K562 (cell line): Measurements from ENCODE around the gene SH3D21. TPM values are rescaled to one million over a fixed set of nuclear protein-coding genes. Genes with fewer than 3 reads are reported as not detected.

Experiments
- ATAC-seq: fragments of 200-7000 bp; cut with Tn5 transposase; 3 replicates; pipeline ENCODE4 v1.9.1; 2020; ENCODE audit warnings: moderate library complexity
- BruUV-seq: library from RNA; stranded (reverse); fragments of 400-500 nt; replicated peaks from 2 replicates; lab custom pipeline; 2021; lab: Mats Ljungman, UMichigan
- CTCF ChIA-PET: fragments of 300-600 bp; formaldehyde crosslinking; extraction: SDS; loops from one replicate; lab custom pipeline; 2021; ENCODE audit warnings: low intra/inter-chr PET ratio; lab: Yijun Ruan, JAX
- POLR2A ChIA-PET: fragments of 300-600, 350-650 bp; sonication (Branson Sonifier 250); formaldehyde crosslinking; extraction: SDS; loops from one replicate; lab custom pipeline; 2021; ENCODE audit warnings: antibody characterized with exemption, inconsistent platforms; lab: Yijun Ruan, JAX
- DNase-seq, 4 experiments: peaks; one replicate each; pipeline versions ENCODE4 v3.0.0 to v3.0.0-alpha.2; 2011 to 2018; ENCODE audit warnings: low spot score in 3 of 4, mixed read lengths in 3 of 4; ENCODE audit errors: extremely low read depth in 1 of 4
- FAIRE-seq: peaks from 2 replicates; lab custom pipeline; 2011; peaks lifted over from hg19 to GRCh38; lab: Jason Lieb, UNC
- H2AFZ ChIP-seq: 2 replicates; pipeline ENCODE4 v1.6.0; 2011; ENCODE audit warnings: low read depth, low read length, control low read depth, inconsistent platforms
- H3K27ac ChIP-seq: fragments of 200-600 bp; 3 replicates; pipeline ENCODE4 v1.8.0; 2011; ENCODE audit warnings: low read depth, mild to moderate bottlenecking, control low read depth, inconsistent platforms, low read length, moderate library complexity, mixed read lengths; ENCODE audit errors: extremely low read depth
- H3K27me3 ChIP-seq, 2 experiments: fragments of 300-600 bp in 1 of 2; 2 replicates in 1 of 2; 3 replicates in 1 of 2; pipeline versions ENCODE4 v1.6.0 to v1.8.0; 2011; ENCODE audit warnings: inconsistent platforms in 2 of 2, low read length in 2 of 2, mild to moderate bottlenecking in 1 of 2, mixed read lengths in 1 of 2, moderate library complexity in 1 of 2; ENCODE audit not compliant: control insufficient read depth in 2 of 2, insufficient read depth in 2 of 2
- H3K36me3 ChIP-seq: fragments of 300-600 bp; 3 replicates; pipeline ENCODE4 v1.8.0; 2011; ENCODE audit warnings: mild to moderate bottlenecking, low read length, inconsistent platforms; ENCODE audit not compliant: control insufficient read depth, insufficient read depth
- H3K4me1 ChIP-seq, 2 experiments: fragments of 200-600 bp in 1 of 2; replicated peaks in 1 of 2; 2 replicates in 1 of 2; 3 replicates in 1 of 2; pipeline versions ENCODE4 v1.5.1 to v1.8.0; 2011; ENCODE audit warnings: inconsistent platforms in 2 of 2, low read length in 2 of 2, mild to moderate bottlenecking in 1 of 2, mixed read lengths in 1 of 2, moderate library complexity in 1 of 2; ENCODE audit not compliant: control insufficient read depth in 2 of 2, insufficient read depth in 2 of 2
- H3K4me2 ChIP-seq: 2 replicates; pipeline ENCODE4 v1.6.1; 2011; ENCODE audit warnings: low read length, control low read depth, inconsistent platforms, mixed read lengths; ENCODE audit not compliant: insufficient read depth
- H3K4me3 ChIP-seq: fragments of 200-600 bp; sonication (generic), shearing (Covaris generic); 2 replicates; pipeline ENCODE4 v1.5.1; 2016; ENCODE audit warnings: control low read depth, inconsistent platforms
- H3K79me2 ChIP-seq: fragments of 200-600 bp; 3 replicates; pipeline ENCODE4 v1.8.0; 2011; ENCODE audit warnings: low read length, inconsistent platforms; ENCODE audit not compliant: control insufficient read depth, insufficient read depth
- H3K9ac ChIP-seq, 2 experiments: 2 replicates each; pipeline versions ENCODE4 v1.6.0 to v1.6.1; 2011; ENCODE audit warnings: low read depth in 2 of 2, low read length in 2 of 2, control low read depth in 1 of 2, inconsistent platforms in 1 of 2, mild to moderate bottlenecking in 1 of 2, mixed read lengths in 1 of 2; ENCODE audit not compliant: insufficient read depth in 1 of 2
- H3K9me1 ChIP-seq: one replicate; pipeline ENCODE4 v1.6.0; 2011; ENCODE audit warnings: inconsistent platforms, mild to moderate bottlenecking, low read length, moderate library complexity; ENCODE audit not compliant: control insufficient read depth, insufficient read depth
- H3K9me3 ChIP-seq: replicated peaks from 2 replicates; pipeline ENCODE4 v1.5.1; 2011; ENCODE audit warnings: low read depth, low read length, inconsistent platforms; ENCODE audit not compliant: control insufficient read depth, insufficient read depth
- H4K20me1 ChIP-seq: replicated peaks from 2 replicates; pipeline ENCODE4 v1.6.1; 2011; ENCODE audit warnings: low read length, inconsistent platforms, mixed read lengths; ENCODE audit not compliant: control insufficient read depth, insufficient read depth
- DLX4 ChIP-seq: fragments of 250-450 bp; sonication (Bioruptor Pico); IDR thresholded peaks from 2 replicates; pipeline ENCODE4 v1.6.1; 2021; ENCODE audit warnings: mild to moderate bottlenecking
- HBP1 ChIP-seq: fragments of 450-650 bp; formaldehyde crosslinking; IDR thresholded peaks from 2 replicates; pipeline ENCODE4 v1.4.0; 2022; ENCODE audit warnings: missing genetic modification characterization
- PHF20 ChIP-seq: fragments of 450-650 bp; IDR thresholded peaks from 2 replicates; pipeline ENCODE4 v1.6.1; 2018; ENCODE audit not compliant: partially characterized antibody
- RNF2 ChIP-seq: sonication (generic); IDR thresholded peaks from 2 replicates; pipeline ENCODE4 v1.6.1; 2016
- SAFB2 ChIP-seq: fragments of 200-400 bp; formaldehyde crosslinking; IDR thresholded peaks from 2 replicates; pipeline ENCODE4 v1.6.1; 2018; ENCODE audit warnings: borderline replicate concordance, low read length, low read depth, moderate library complexity; ENCODE audit not compliant: severe bottlenecking
- SRSF9 ChIP-seq: fragments of 200-400 bp; formaldehyde crosslinking; IDR thresholded peaks from 2 replicates; pipeline ENCODE4 v1.6.1; 2017; ENCODE audit warnings: low read depth, low read length, borderline replicate concordance
- TBP ChIP-seq: optimal IDR thresholded peaks from 2 replicates; pipeline ENCODE3; 2011; ENCODE audit warnings: low read depth, low read length, improper control_type of control experiment
- WGBS: fragments of 100-300 bp; shearing (Covaris generic); methylation state at CpG from one replicate; pipeline ENCODE4 v1.1.6; 2016; ENCODE audit warnings: low coverage, mixed read lengths; ENCODE audit not compliant: insufficient coverage; ENCODE audit errors: missing lambda C conversion rate; 5-methylcytosine and 5-hydroxymethylcytosine counted together
- in situ Hi-C: fragments of 300-500 bp; cut with MboI; formaldehyde crosslinking; loops from 4 replicates; pipeline ENCODE4 v1.15.0; 2018; ENCODE audit warnings: inconsistent platforms, mixed read lengths
- intact Hi-C: fragments of 100-400 bp; cut with micrococcal nuclease; formaldehyde crosslinking; loops from 2 replicates; pipeline ENCODE4 v1.14.2; 2022
- polyA plus RNA-seq, 8 experiments: library from polyadenylated mRNA; depleted of rRNA in 4 of 8; stranded (reverse) in 5 of 8; unstranded in 3 of 8; fragments of >200 nt; fragmentation: Nextera tagmentation in 2 of 8; fragmentation: Illumina TruSeq in 1 of 8; extraction: Ambion mirVana in 2 of 8; extraction: Trizol in 1 of 8; gene quantifications; 2 replicates each; pipeline versions ENCODE4 v1.2.1 to v1.2.3, GENCODE V29; 2011 to 2014; ENCODE audit warnings: inconsistent platforms in 1 of 8, missing spikeins in 1 of 8
- total RNA-seq, 7 experiments: library from RNA; depleted of rRNA in 6 of 7; stranded (reverse); fragments of >200 nt in 6 of 7; fragmentation: Illumina TruSeq in 2 of 7; extraction: Trizol in 2 of 7; gene quantifications; 2 replicates each; pipeline versions ENCODE4 v1.2.1 to v1.2.3, GENCODE V29; 2011 to 2021; ENCODE audit warnings: low replicate concordance in 1 of 7

SH3D21 gene
- total and polyA plus RNA-seq, 9 of the 15 experiments (the other 6 are each of a cell fraction or from before 2014, with no cell fraction given): 0.01 to 4.7 (median 1.8) TPM

GRCh38 chr1:36329817-36330216 lies 23.6 kb downstream of the SH3D21 start:
- no peak overlapping the region for H3K27ac ChIP-seq
- BruUV-seq: no TSS peak
- intact Hi-C loops: loop anchor here (10.0 kb wide), 1 partner anchor 445 kb away; the partner anchor contains the start of gene AGO1
- no peak for FAIRE-seq
- in situ Hi-C loops: no loop called here
- no peak for ATAC-seq
- H3K27me3 ChIP-seq: no peaks in the 10 kb centered on the region
- no peaks in the 10 kb centered on the region for H3K36me3 ChIP-seq
- DNase-seq: no peak
- POLR2A ChIA-PET: interaction anchor here (1.1 kb wide), 1 partner anchor 22 kb away, joined by 3 read pairs; no protein-coding TSS in a partner anchor
- no peaks in the 10 kb centered on the region for H3K79me2 ChIP-seq
- no peak overlapping the region for H3K9ac ChIP-seq
- CTCF ChIA-PET: no interaction called here
- no peaks in the 10 kb centered on the region for H4K20me1 ChIP-seq
- no peak overlapping the region for H3K4me2 ChIP-seq
- H3K9me3 ChIP-seq: no peaks in the 10 kb centered on the region
- H3K4me3 ChIP-seq: no peak overlapping the region
- TF ChIP-seq HBP1 (CRISPR knock-in tag) (no peak), TBP (no peak), SAFB2 (no peak), RNF2 (no peak), SRSF9 (no peak), PHF20 (no peak), DLX4 (no peak)
- H2AFZ ChIP-seq: no peak overlapping the region
- 90% methylated on average over 9 of the region's 9 CpGs for WGBS
- no peaks in the 10 kb centered on the region for H3K9me1 ChIP-seq
- H3K4me1 ChIP-seq: peaks cover 10 to 23% of the 10 kb centered on the region in 2 experiments
